Measurements from ENCODE around the gene MRPS12.

DNA sequence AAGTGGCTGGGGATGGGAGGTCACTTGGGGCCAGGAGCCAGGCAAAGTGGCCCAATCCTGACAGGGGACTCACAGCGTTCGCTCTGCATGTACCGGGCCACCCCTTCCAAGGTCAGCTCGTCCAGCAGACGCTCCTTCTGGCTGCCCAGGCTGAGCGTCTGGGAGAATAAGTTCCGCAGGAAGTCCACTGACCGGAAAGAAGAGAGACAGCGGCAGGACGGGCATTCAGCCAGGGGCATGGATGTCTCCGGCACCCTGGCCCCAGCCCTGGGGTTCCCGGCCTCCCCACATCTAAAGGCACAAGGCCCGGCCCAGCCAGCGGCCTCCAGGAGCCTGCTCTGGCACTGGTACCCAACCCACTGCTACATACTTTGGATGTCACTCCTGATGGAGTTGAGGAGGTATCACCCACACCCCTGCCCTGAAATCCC, 37.4 kb upstream of the MRPS12 start:
- TF ChIP-seq, protein P1, sequence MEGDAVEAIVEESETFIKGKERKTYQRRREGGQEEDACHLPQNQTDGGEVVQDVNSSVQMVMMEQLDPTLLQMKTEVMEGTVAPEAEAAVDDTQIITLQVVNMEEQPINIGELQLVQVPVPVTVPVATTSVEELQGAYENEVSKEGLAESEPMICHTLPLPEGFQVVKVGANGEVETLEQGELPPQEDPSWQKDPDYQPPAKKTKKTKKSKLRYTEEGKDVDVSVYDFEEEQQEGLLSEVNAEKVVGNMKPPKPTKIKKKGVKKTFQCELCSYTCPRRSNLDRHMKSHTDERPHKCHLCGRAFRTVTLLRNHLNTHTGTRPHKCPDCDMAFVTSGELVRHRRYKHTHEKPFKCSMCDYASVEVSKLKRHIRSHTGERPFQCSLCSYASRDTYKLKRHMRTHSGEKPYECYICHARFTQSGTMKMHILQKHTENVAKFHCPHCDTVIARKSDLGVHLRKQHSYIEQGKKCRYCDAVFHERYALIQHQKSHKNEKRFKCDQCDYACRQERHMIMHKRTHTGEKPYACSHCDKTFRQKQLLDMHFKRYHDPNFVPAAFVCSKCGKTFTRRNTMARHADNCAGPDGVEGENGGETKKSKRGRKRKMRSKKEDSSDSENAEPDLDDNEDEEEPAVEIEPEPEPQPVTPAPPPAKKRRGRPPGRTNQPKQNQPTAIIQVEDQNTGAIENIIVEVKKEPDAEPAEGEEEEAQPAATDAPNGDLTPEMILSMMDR (IDR thresholded peaks at IDR 0.05; ENCODE audit: borderline replicate concordance, extremely low read depth, low read length, poor library complexity, severe bottlenecking): no peak
- TF ChIP-seq EZH2 (IDR thresholded peaks at IDR 0.05; ENCODE audit: borderline replicate concordance, low read depth, low read length, severe bottlenecking): no peak
